ENCODE data around the gene TTR. TPM values are rescaled to one million over a fixed set of nuclear protein-coding genes. Genes with fewer than 3 reads are reported as not detected.

TTR gene
- total and polyA plus RNA-seq, 2 of the 4 experiments (the other 2 are of a cell fraction) = not detected

DNA sequence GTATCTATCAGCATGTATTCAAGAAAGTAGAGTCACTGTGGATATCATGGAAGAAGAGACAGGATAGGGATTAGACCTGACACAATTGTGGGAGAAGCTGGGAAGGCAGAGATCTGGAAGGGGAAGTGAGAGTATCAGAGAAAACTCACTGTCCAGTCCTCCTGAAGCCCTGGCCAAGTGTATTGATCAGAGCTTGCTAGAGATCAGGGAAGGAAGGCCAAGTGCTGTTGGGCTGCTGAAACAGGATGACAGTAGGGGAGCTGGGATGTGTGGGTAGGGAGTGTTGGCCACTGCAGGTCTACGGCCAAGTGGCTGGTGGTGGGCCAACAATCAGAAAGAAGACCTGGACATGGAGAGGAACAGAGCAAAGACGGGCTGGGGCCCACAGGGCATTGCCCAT, 26.3 kb upstream of the TTR start:
- ChIA-PET CTCF (no interaction called here), POLR2A (ENCODE audit: unreplicated experiment) (no interaction called here)
- H3K9me3 ChIP-seq (ENCODE audit: control insufficient read depth, insufficient read depth, low read length) = no peaks in the 10 kb centered on the region
- no peak for ATAC-seq (ENCODE audit: low read depth)
- no peaks in the 10 kb centered on the region for H3K36me3 ChIP-seq (ENCODE audit: control insufficient read depth, insufficient read depth, low read length)
- H3K4me2 ChIP-seq (ENCODE audit: low read depth, low read length) = no peak overlapping the region
- H3K23ac ChIP-seq (ENCODE audit: low read depth, low read length) = no peak overlapping the region
- dilution Hi-C loops (cut with HindIII; ENCODE audit: low sequenced_read_pairs, unreplicated experiment) (no loop called here), in situ Hi-C loops (cut with MboI; ENCODE audit: low sequenced_read_pairs) (loop anchor here (25.0 kb wide), 2 partner anchors 247 to 397 kb away; no protein-coding TSS in a partner anchor), intact Hi-C loops (cut with micrococcal nuclease) (no loop called here)
- H2AK5ac ChIP-seq (ENCODE audit: low read depth, low read length) = no peak overlapping the region
- BruUV-seq (replicated peaks) = no TSS peak
- no peak overlapping the region for H2BK15ac ChIP-seq (ENCODE audit: low read depth, low read length)
- no peaks in the 10 kb centered on the region for H3K4me1 ChIP-seq (ENCODE audit: control insufficient read depth, insufficient read depth, low read length)
- no peaks in the 10 kb centered on the region for H4K20me1 ChIP-seq (ENCODE audit: insufficient read depth, low read length)
- no peak overlapping the region for H3K14ac ChIP-seq (replicated peaks; ENCODE audit: low read depth, low read length)
- no peak for DNase-seq
- WGBS, 2 experiments (ENCODE audit: extremely low coverage in 2 of 2, insufficient read length in 1 of 2) = no CpG with 5 or more reads among the region's 2 CpGs
- no peak overlapping the region for H3K9ac ChIP-seq (ENCODE audit: low read depth, low read length)
- no peak overlapping the region for H2AFZ ChIP-seq (replicated peaks; ENCODE audit: low read length, poor library complexity)
- H4K8ac ChIP-seq (ENCODE audit: low read depth in 2 of 2, low read length in 2 of 2) = no peak overlapping the region
- H2BK5ac ChIP-seq (ENCODE audit: low read depth, low read length, poor library complexity, severe bottlenecking) = no peak overlapping the region
- no peak overlapping the region for H3K56ac ChIP-seq (ENCODE audit: extremely low read depth, insufficient read depth, low read length)
- no peak overlapping the region for H3K27ac ChIP-seq (ENCODE audit: insufficient read depth, low read length)
- no peaks in the 10 kb centered on the region for H3K79me1 ChIP-seq (ENCODE audit: low read depth in 1 of 2, low read length in 2 of 2)
- no peaks in the 10 kb centered on the region for H3K27me3 ChIP-seq (ENCODE audit: control insufficient read depth, insufficient read depth, low read length)
- no peak overlapping the region for H3K4me3 ChIP-seq (ENCODE audit: insufficient read depth, low read depth, low read length)
- no peak for TF ChIP-seq ELK1 (IDR thresholded peaks at IDR 0.05; ENCODE audit: borderline replicate concordance, low read depth, low read length)
- TF ChIP-seq SMC3 (IDR thresholded peaks at IDR 0.05; ENCODE audit: low read depth, low read length) = no peak
- TF ChIP-seq USF2 (IDR thresholded peaks at IDR 0.05; ENCODE audit: low read depth, low read length) = no peak
- TF ChIP-seq RAD21 (IDR thresholded peaks at IDR 0.05; ENCODE audit: low read length) = no peak
- no peak for TF ChIP-seq RCOR1 (IDR thresholded peaks at IDR 0.05; ENCODE audit: insufficient replicate concordance, low read length)
- no peak for TF ChIP-seq FOS (IDR thresholded peaks at IDR 0.05; ENCODE audit: low read depth, low read length)
- no peak for TF ChIP-seq BHLHE40 (IDR thresholded peaks at IDR 0.05; ENCODE audit: low read depth, low read length)
- TF ChIP-seq POLR2A (IDR thresholded peaks at IDR 0.05; ENCODE audit: low read depth, low read length) = no peak
- no peak for TF ChIP-seq RFX5 (IDR thresholded peaks at IDR 0.05; ENCODE audit: low read depth, low read length)
- no peak for TF ChIP-seq MXI1 (IDR thresholded peaks at IDR 0.05; ENCODE audit: borderline replicate concordance, low read depth, low read length)
- no peak for TF ChIP-seq MAZ (IDR thresholded peaks at IDR 0.05; ENCODE audit: borderline replicate concordance, low read depth, low read length)
- TF ChIP-seq CEBPB (IDR thresholded peaks at IDR 0.05; ENCODE audit: low read depth, low read length) = no peak
- TF ChIP-seq, protein P1, sequence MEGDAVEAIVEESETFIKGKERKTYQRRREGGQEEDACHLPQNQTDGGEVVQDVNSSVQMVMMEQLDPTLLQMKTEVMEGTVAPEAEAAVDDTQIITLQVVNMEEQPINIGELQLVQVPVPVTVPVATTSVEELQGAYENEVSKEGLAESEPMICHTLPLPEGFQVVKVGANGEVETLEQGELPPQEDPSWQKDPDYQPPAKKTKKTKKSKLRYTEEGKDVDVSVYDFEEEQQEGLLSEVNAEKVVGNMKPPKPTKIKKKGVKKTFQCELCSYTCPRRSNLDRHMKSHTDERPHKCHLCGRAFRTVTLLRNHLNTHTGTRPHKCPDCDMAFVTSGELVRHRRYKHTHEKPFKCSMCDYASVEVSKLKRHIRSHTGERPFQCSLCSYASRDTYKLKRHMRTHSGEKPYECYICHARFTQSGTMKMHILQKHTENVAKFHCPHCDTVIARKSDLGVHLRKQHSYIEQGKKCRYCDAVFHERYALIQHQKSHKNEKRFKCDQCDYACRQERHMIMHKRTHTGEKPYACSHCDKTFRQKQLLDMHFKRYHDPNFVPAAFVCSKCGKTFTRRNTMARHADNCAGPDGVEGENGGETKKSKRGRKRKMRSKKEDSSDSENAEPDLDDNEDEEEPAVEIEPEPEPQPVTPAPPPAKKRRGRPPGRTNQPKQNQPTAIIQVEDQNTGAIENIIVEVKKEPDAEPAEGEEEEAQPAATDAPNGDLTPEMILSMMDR (conservative IDR thresholded peaks at IDR 0.05; ENCODE audit: low read depth, low read length) = no peak
- no peak for TF ChIP-seq CHD1 (IDR thresholded peaks at IDR 0.05; ENCODE audit: low read depth, low read length)
- TF ChIP-seq MAFK (IDR thresholded peaks at IDR 0.05; ENCODE audit: low read depth, low read length) = no peak
- no peak overlapping the region for H2BK120ac ChIP-seq (ENCODE audit: low read depth, low read length)
- no peak overlapping the region for H2AK9ac ChIP-seq (replicated peaks; ENCODE audit: low read depth, low read length, poor library complexity)
- H4K91ac ChIP-seq (ENCODE audit: insufficient read depth, low read depth, low read length) = no peak overlapping the region
- H3K18ac ChIP-seq (ENCODE audit: low read depth, low read length) = no peak overlapping the region
- no peaks in the 10 kb centered on the region for H3K9me1 ChIP-seq (ENCODE audit: insufficient read depth, low read length)
- H4K5ac ChIP-seq (ENCODE audit: low read depth, low read length) = no peak overlapping the region
- H3K4ac ChIP-seq (ENCODE audit: low read depth, low read length) = no peak overlapping the region
- H2BK20ac ChIP-seq (ENCODE audit: low read depth, low read length) = no peak overlapping the region
